ENCODE data around the gene CYP20A1. TPM values are rescaled to one million over a fixed set of nuclear protein-coding genes. Genes with fewer than 3 reads are reported as not detected.

CYP20A1 gene
- total and polyA plus RNA-seq, 9 of the 15 experiments (the other 6 are each of a cell fraction or from before 2014, with no cell fraction given) = 10.3 to 31.7 (median 12.4) TPM

- H3K4me2 ChIP-seq (ENCODE audit: insufficient read depth, low read length) = no peak overlapping the region
- in situ Hi-C loops (cut with MboI) (no loop called here), intact Hi-C loops (cut with micrococcal nuclease) (no loop called here)
- 86% methylated on average over 2 of the region's 3 CpGs for WGBS (ENCODE audit: insufficient coverage, low coverage, missing lambda C conversion rate)
- no peak for DNase-seq (ENCODE audit: extremely low read depth in 1 of 4, low spot score in 3 of 4)
- no peak overlapping the region for H3K27ac ChIP-seq (ENCODE audit: extremely low read depth, low read depth, low read length)
- H3K9me3 ChIP-seq (replicated peaks; ENCODE audit: control insufficient read depth, insufficient read depth, low read depth, low read length) = no peaks in the 10 kb centered on the region
- FAIRE-seq = no peak
- ChIA-PET CTCF (ENCODE audit: low intra/inter-chr PET ratio) (no interaction called here), POLR2A (no interaction called here)
- H4K20me1 ChIP-seq (replicated peaks; ENCODE audit: control insufficient read depth, insufficient read depth, low read length) = no peaks in the 10 kb centered on the region
- no peaks in the 10 kb centered on the region for H3K79me2 ChIP-seq (ENCODE audit: control insufficient read depth, insufficient read depth, low read length)
- no peaks in the 10 kb centered on the region for H3K4me1 ChIP-seq (replicated peaks in 1 of 2; ENCODE audit: control insufficient read depth in 2 of 2, insufficient read depth in 2 of 2, low read length in 2 of 2)
- no peak overlapping the region for H3K9ac ChIP-seq (ENCODE audit: insufficient read depth in 1 of 2, low read depth in 2 of 2, low read length in 2 of 2)
- H3K27me3 ChIP-seq (ENCODE audit: control insufficient read depth in 2 of 2, insufficient read depth in 2 of 2, low read length in 2 of 2) = no peaks in the 10 kb centered on the region
- BruUV-seq (replicated peaks) = no TSS peak
- H3K36me3 ChIP-seq (ENCODE audit: control insufficient read depth, insufficient read depth, low read length) = no peaks in the 10 kb centered on the region
- ATAC-seq = no peak
- no peak overlapping the region for H2AFZ ChIP-seq (ENCODE audit: low read depth, low read length)
- no peaks in the 10 kb centered on the region for H3K9me1 ChIP-seq (ENCODE audit: control insufficient read depth, insufficient read depth, low read length)
- H3K4me3 ChIP-seq = no peak overlapping the region
- no peak for TF ChIP-seq ZBTB40 (IDR thresholded peaks at IDR 0.05)
- no peak for TF ChIP-seq ZBTB40 (CRISPR knock-in tag; IDR thresholded peaks at IDR 0.05)
- no peak for TF ChIP-seq TGIF2 (CRISPR knock-in tag; IDR thresholded peaks at IDR 0.05)
- TF ChIP-seq PHB (CRISPR knock-in tag; IDR thresholded peaks at IDR 0.05) = no peak
- no peak for TF ChIP-seq ILK (tag; IDR thresholded peaks at IDR 0.05; ENCODE audit: borderline replicate concordance, low read depth)
- TF ChIP-seq SRSF3 (IDR thresholded peaks at IDR 0.05; ENCODE audit: insufficient read depth, low read length) = no peak
- no peak for TF ChIP-seq RAD51 (IDR thresholded peaks at IDR 0.05; ENCODE audit: borderline replicate concordance, low read depth)
- TF ChIP-seq ETS2 (tag; IDR thresholded peaks at IDR 0.05; ENCODE audit: borderline replicate concordance, poor library complexity, severe bottlenecking) = no peak
- TF ChIP-seq ZNF263 (CRISPR knock-in tag; IDR thresholded peaks at IDR 0.05; ENCODE audit: borderline replicate concordance) = no peak
- no peak for TF ChIP-seq ZNF217 (CRISPR knock-in tag; IDR thresholded peaks at IDR 0.05)
- no peak for TF ChIP-seq NEUROD1 (IDR thresholded peaks at IDR 0.05; ENCODE audit: borderline replicate concordance, low read depth, low read length, partially characterized antibody)
- no peak for TF ChIP-seq HES1 (IDR thresholded peaks at IDR 0.05; ENCODE audit: low read depth)
- TF ChIP-seq SIN3A (IDR thresholded peaks at IDR 0.05; ENCODE audit: borderline replicate concordance in 2 of 2, control insufficient read depth in 1 of 2, low read depth in 2 of 2, low read length in 2 of 2) = no peak
- TF ChIP-seq EGR1 (conservative IDR thresholded peaks at IDR 0.05) = no peak
Observed at GRCh38 chr2:203301667-203302066, 62.8 kb downstream of the CYP20A1 start.

Measured in K562 (cell line).